Heart left ventricle (tissue), 16 donors: ENCODE measurements around the gene SLC22A31. TPM values are rescaled to one million over a fixed set of nuclear protein-coding genes. Genes with fewer than 3 reads are reported as not detected.

ENCODE experiments used
- ATAC-seq, 4 donors: fragments of 200-7000 bp; cut with Tn5 transposase; one replicate each; pipeline ENCODE4 v1.9.1; 2020 to 2022; ENCODE audit warnings: moderate library complexity in 4 of 4, mild to moderate bottlenecking in 3 of 4, moderate number of reproducible peaks in 1 of 4
- DNase-seq, 5 donors: peaks; one replicate each; pipeline ENCODE4 v3.0.0-alpha.2; 2020
- H3K27ac ChIP-seq, 12 donors: fragments of 200-600 bp; sonication (generic) in 4 of 12; one replicate each; pipeline versions ENCODE4 v1.5.0 to v1.8.0; 2016 to 2022; ENCODE audit warnings: mild to moderate bottlenecking in 2 of 12
- H3K27me3 ChIP-seq, 9 donors: fragments of 200-600 bp; sonication (generic) in 2 of 9; one replicate each; pipeline versions ENCODE4 v1.5.1 to v1.8.0; 2016 to 2022; ENCODE audit warnings: mild to moderate bottlenecking in 3 of 9
- H3K36me3 ChIP-seq, 9 donors: fragments of 200-600 bp; sonication (generic) in 2 of 9; one replicate each; pipeline versions ENCODE4 v1.5.0 to v1.8.0; 2018 to 2022; ENCODE audit warnings: mild to moderate bottlenecking in 2 of 9
- H3K4me1 ChIP-seq, 12 donors: fragments of 200-600 bp; sonication (generic) in 4 of 12; one replicate each; pipeline versions ENCODE4 v1.5.0 to v1.8.0; 2016 to 2022; ENCODE audit warnings: mild to moderate bottlenecking in 3 of 12
- H3K4me3 ChIP-seq, 12 donors: fragments of 200-600 bp; sonication (generic) in 4 of 12; one replicate each; pipeline versions ENCODE4 v1.5.0 to v1.8.0; 2017 to 2022; ENCODE audit warnings: mild to moderate bottlenecking in 9 of 12, moderate library complexity in 4 of 12
- H3K9me3 ChIP-seq, 12 donors: fragments of 200-600 bp; sonication (generic) in 4 of 12; one replicate each; pipeline versions ENCODE4 v1.5.0 to v1.8.0; 2016 to 2022; ENCODE audit warnings: mild to moderate bottlenecking in 1 of 12
- CTCF ChIP-seq, 12 donors: fragments of 200-600 bp; sonication (generic) in 4 of 12; IDR thresholded peaks; one replicate each; pipeline versions ENCODE4 v1.5.0 to v1.8.0; 2018 to 2022; ENCODE audit warnings: antibody characterized with exemption in 12 of 12, mild to moderate bottlenecking in 5 of 12
- POLR2A ChIP-seq, 2 donors: fragments of 450-650 bp; IDR thresholded peaks; one replicate each; pipeline ENCODE4 v1.6.1; 2017; ENCODE audit warnings: antibody characterized with exemption in 2 of 2, mild to moderate bottlenecking in 2 of 2, moderate library complexity in 2 of 2
- WGBS, 4 donors: extraction: QIAGEN DNeasy Blood & Tissue Kit in 2 of 4; methylation state at CpG; one replicate each; pipeline versions ENCODE4 v1.1.5 to v1.1.7; 2013 to 2018; 5-methylcytosine and 5-hydroxymethylcytosine counted together
- intact Hi-C, 10 donors: fragments of 100-400 bp; cut with DNase I; formaldehyde crosslinking; loops; one replicate each; pipeline versions ENCODE4 v1.11.1 to v1.14.2; 2022
- polyA plus RNA-seq, 2 donors: library from polyadenylated mRNA; stranded (reverse); fragments of 200-250 nt; gene quantifications; one replicate each; pipeline ENCODE4 v1.2.3, GENCODE V29; 2013
- total RNA-seq, 9 donors: library from RNA; depleted of rRNA in 2 of 9; stranded (reverse); fragments of >200 nt in 2 of 9; fragmentation: NEBNext Ultra II Directional in 3 of 9; extraction: Animal tissue kit (Norgen Biotek cat#: 25700) in 3 of 9; gene quantifications; one replicate each; pipeline versions ENCODE4 v1.1.0 to v1.2.4, GENCODE V29; 2016 to 2023
- donor health status: ischemic (EF 13 %, LVEDD 7.1; RV severe dilation, severe dysfunction).
- donor health status: healthy with polysubstance abuse.
- donor health status: DM: no; HTN: yes; CAD: no.
- donor health status: DM: no; HTN: no; CAD: no.
- donor health status: ischemic (EF 25% LVEDD 6.9; RV normal size, moderate dysfunction).
- donor health status: ischemic (EF 25% LVEDD 5.7; RV mildly dilated, moderate dysfunction).
- donor health status: healthy.
- donor health status: DM: yes; HTN: yes; CAD: no.
- donor health status: ischemic (EF 35%, LVEDD 5.7; RV mildly dilated, moderate dysfunction).
- donor health status: nonischemic (EF 11% LVEDD 7.7; RV severe dilation, severe dysfunction).
- donor health status: DM: yes; HTN: yes; CAD: no.
- donor health status: PGD.
- donor health status: ischemic (EF 29% LVEDD 5.4; RV normal size, mild dysfunction).
- donor health status: nonischemic (EF 23%, LVEDD 6.1; RV moderate dilation, normal function).

Gene SLC22A31
- total and polyA plus RNA-seq, 11 donors, result 0.07 TPM; not detected in 10

- ATAC-seq (no peak), DNase-seq (peak in 1 of 5 donors; percentile 28)
- Histone ChIP-seq H3K9me3 (no peaks in the 10 kb centered on the region), H3K4me3 (no peak overlapping the region), H3K27me3 (peaks cover 4 to 61% (median 29%) of the 10 kb centered on the region in 9 donors), H3K4me1 (peaks cover 0 to 19% (median 11%) of the 10 kb centered on the region in 12 donors), H3K36me3 (no peaks in the 10 kb centered on the region), H3K27ac (no peak overlapping the region)
- 67 to 84% (median 77%) methylated on average over 3 to 11 of the region's 11 CpGs for WGBS, 4 donors
- TF ChIP-seq POLR2A (IDR thresholded peaks at IDR 0.05), result no peak
- no peak for TF ChIP-seq CTCF (IDR thresholded peaks at IDR 0.05)
- intact Hi-C loops, result loop anchor here in 1 of 10 donors (5.0 kb wide), 1 partner anchor 430 kb away; no protein-coding TSS in a partner anchor
Measured at GRCh38 chr16:89172171-89172527, 28.2 kb downstream of the SLC22A31 start.

GRCh38 chr16:89171216-89172170, 28.8 kb downstream of the SLC22A31 start, which contains the start of gene CDH15:
CDH15 (plus strand) TSS chr16:89171748; CDS start chr16:89171832, 84 bp downstream.
- ATAC-seq, result peak; percentile 91 to 96 (median 94)
- Histone ChIP-seq H3K27me3 (peaks cover 4 to 61% (median 29%) of the 10 kb centered on the region in 9 donors), H3K4me3 (peak within 1 kb of the TSS in 10 of 12 donors; percentile 5 to 44 (median 40)), H3K9me3 (no peaks in the 10 kb centered on the region), H3K27ac (no peak within 1 kb of the TSS), H3K36me3 (no peaks in the 10 kb centered on the region), H3K4me1 (peaks cover 0 to 20% (median 12%) of the 10 kb centered on the region in 12 donors)
- WGBS, 4 donors, result 5 to 9% (median 7%) methylated on average over 32 to 74 of the region's 74 CpGs
- intact Hi-C loops, result loop anchor here in 1 of 10 donors (5.0 kb wide), 1 partner anchor 429 kb away; no protein-coding TSS in a partner anchor
- DNase-seq, result peak; percentile 85 to 95 (median 92)
- TF ChIP-seq CTCF (IDR thresholded peaks at IDR 0.05) (no peak), POLR2A (IDR thresholded peaks at IDR 0.05) (no peak)

- no peaks in the 10 kb centered on the region for H3K36me3 ChIP-seq
- H3K27me3 ChIP-seq, result peaks cover 4 to 61% (median 29%) of the 10 kb centered on the region in 9 donors
- TF ChIP-seq POLR2A (IDR thresholded peaks at IDR 0.05), result no peak
- H3K27ac ChIP-seq, result no peak overlapping the region
- H3K4me3 ChIP-seq, result peak overlapping the region in 10 of 12 donors; percentile 5 to 44 (median 40)
- H3K9me3 ChIP-seq, result no peaks in the 10 kb centered on the region
- H3K4me1 ChIP-seq, result peaks cover 0 to 20% (median 12%) of the 10 kb centered on the region in 12 donors
- intact Hi-C loops, result loop anchor here in 1 of 10 donors (5.0 kb wide), 1 partner anchor 428 kb away; no protein-coding TSS in a partner anchor
- no peak for ATAC-seq
- peak in 1 of 5 donors; percentile 64 for DNase-seq
- 13 to 18% (median 15%) methylated on average over 26 to 34 of the region's 34 CpGs for WGBS, 4 donors
Measured at GRCh38 chr16:89170346-89171215, 29.8 kb downstream of the SLC22A31 start.

- DNase-seq (peak in 1 of 5 donors; percentile 62), ATAC-seq (no peak)
Measured at GRCh38 chr16:89169778-89170177, 30.6 kb downstream of the SLC22A31 start.

More at GRCh38 chr16:89169778-89170177, 30.6 kb downstream of the SLC22A31 start:
- Histone ChIP-seq H3K27ac (no peak overlapping the region), H3K4me3 (no peak overlapping the region), H3K4me1 (peaks cover 0 to 20% (median 12%) of the 10 kb centered on the region in 12 donors), H3K36me3 (no peaks in the 10 kb centered on the region), H3K27me3 (peaks cover 4 to 62% (median 29%) of the 10 kb centered on the region in 9 donors), H3K9me3 (no peaks in the 10 kb centered on the region)
- WGBS, 4 donors, result 77 to 86% (median 82%) methylated on average over 10 to 14 of the region's 14 CpGs
- TF ChIP-seq POLR2A (IDR thresholded peaks at IDR 0.05), result no peak
- no peak for TF ChIP-seq CTCF (IDR thresholded peaks at IDR 0.05)
- intact Hi-C loops, result loop anchor here (5.0 to 10.0 kb wide), 5 partner anchors 227 to 432 kb away; partner anchors contain the start of gene APRT (in 4 of the 10)
